Medulla oblongata (tissue), 1 donor: ENCODE data around the gene TPST2.

ENCODE experiments used
- DNase-seq: peaks from one replicate; pipeline ENCODE4 v3.0.0-alpha.2; 2015; ENCODE audit errors: extremely low spot score

TPST2 gene

GRCh38 chr22:26496456-26496855 lies 93.5 kb downstream of the TPST2 start:
- DNase-seq = no peak

- no peak for DNase-seq
These were observed 95.4 kb downstream of the TPST2 start for GRCh38 chr22:26494506-26494905.

GRCh38 chr22:26492220-26492619 lies 97.7 kb downstream of the TPST2 start:
- no peak for DNase-seq

GRCh38 chr22:26489447-26490036 lies 100.4 kb downstream of the TPST2 start:
- DNase-seq = no peak

GRCh38 chr22:26487996-26488395 lies 101.9 kb downstream of the TPST2 start:
- DNase-seq = no peak

- DNase-seq = no peak
These were observed 103.5 kb downstream of the TPST2 start for GRCh38 chr22:26486394-26486793.

- no peak for DNase-seq
These were observed 104.0 kb downstream of the TPST2 start for GRCh38 chr22:26485806-26486390.

- no peak for DNase-seq
These were observed 104.9 kb downstream of the TPST2 start for GRCh38 chr22:26485013-26485412.

- no peak for DNase-seq
These were observed 105.6 kb downstream of the TPST2 start for GRCh38 chr22:26484360-26484706.

- peak; percentile 90 for DNase-seq
These were observed 106.2 kb downstream of the TPST2 start, which contains the start of the genes HPS4 and SRRD for GRCh38 chr22:26483439-26484359. Gene HPS4, minus strand, starts transcription at chr22:26483783. Its CDS starts 2,021 bp downstream, at chr22:26481762. Gene SRRD, plus strand, starts transcription at chr22:26483877. Its CDS starts 14 bp downstream, at chr22:26483891.

- no peak for DNase-seq
These were observed 106.9 kb downstream of the TPST2 start for GRCh38 chr22:26483043-26483438.

GRCh38 chr22:26482161-26482560 lies 107.8 kb downstream of the TPST2 start:
- no peak for DNase-seq

GRCh38 chr22:26481694-26482093 lies 108.2 kb downstream of the TPST2 start:
- peak; percentile 30 for DNase-seq

- no peak for DNase-seq
These were observed 108.7 kb downstream of the TPST2 start for GRCh38 chr22:26481112-26481693.

- DNase-seq = no peak
These were observed 109.4 kb downstream of the TPST2 start for GRCh38 chr22:26480611-26480932.

- peak; percentile 40 for DNase-seq
These were observed 109.9 kb downstream of the TPST2 start for GRCh38 chr22:26479792-26480610.

- DNase-seq = peak; percentile 8
These were observed 110.7 kb downstream of the TPST2 start for GRCh38 chr22:26479043-26479791.

GRCh38 chr22:26477341-26477731 lies 112.6 kb downstream of the TPST2 start:
- no peak for DNase-seq

GRCh38 chr22:26476705-26477340 lies 113.1 kb downstream of the TPST2 start:
- DNase-seq = no peak

- DNase-seq = no peak
These were observed 115.2 kb downstream of the TPST2 start for GRCh38 chr22:26474682-26475081.
